ENCODE results near the gene MARCHF9. TPM values are rescaled to one million over a fixed set of nuclear protein-coding genes. Genes with fewer than 3 reads are reported as not detected.
A peak's percentile ranks its signal among the peaks of the same experiment; 100 is the strongest.

Gene MARCHF9
- total and polyA plus RNA-seq, 2 experiments from 2014 or later: 0.18 to 0.97 TPM

DNA sequence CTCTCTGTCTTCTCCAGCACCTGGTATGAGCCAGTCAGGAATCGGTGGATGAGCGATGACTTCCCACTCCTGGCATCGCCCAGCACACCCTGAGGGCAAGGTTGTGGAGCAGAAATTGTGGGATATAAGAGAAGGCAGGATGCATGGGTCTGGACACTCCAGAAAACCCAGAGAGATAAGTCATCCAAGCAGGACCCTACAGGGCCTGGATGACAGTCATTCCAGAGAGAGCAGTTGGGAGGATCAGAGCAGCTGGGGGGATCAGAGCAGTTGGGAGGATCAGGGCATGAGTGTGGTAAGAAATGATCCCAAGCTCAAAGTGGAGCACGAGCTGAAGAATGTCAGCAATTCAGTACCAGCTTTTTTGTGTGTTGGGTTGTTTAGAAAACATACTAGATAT lies 20.3 kb upstream of the MARCHF9 start:
- Histone ChIP-seq H4K20me1 (ENCODE audit: insufficient read depth) (no peaks in the 10 kb centered on the region), H3K4me2 (ENCODE audit: unreplicated experiment) (no peak overlapping the region), H3K4me1 (ENCODE audit: insufficient read depth) (no peaks in the 10 kb centered on the region), H3K9me3 (ENCODE audit: low read depth) (no peaks in the 10 kb centered on the region), H2AFZ (no peak overlapping the region), H3K27me3 (replicated peaks; ENCODE audit: insufficient read depth) (peaks cover 32% of the 10 kb centered on the region), H3K9ac (no peak overlapping the region), H3K36me3 (ENCODE audit: low read depth) (no peaks in the 10 kb centered on the region), H3K79me2 (ENCODE audit: insufficient read depth) (no peaks in the 10 kb centered on the region), H3K9me2 (ENCODE audit: insufficient read depth) (no peaks in the 10 kb centered on the region), H3K4me3 (no peak overlapping the region), H3K27ac (no peak overlapping the region), H3F3A (ENCODE audit: insufficient read depth) (no peaks in the 10 kb centered on the region)
- TF ChIP-seq EZH2phosphoT487 (IDR thresholded peaks at IDR 0.05; ENCODE audit: insufficient read depth, low read depth) (no peak), EZH2 (IDR thresholded peaks at IDR 0.05; ENCODE audit: insufficient read depth, poor library complexity, severe bottlenecking) (no peak)
- DNase-seq: no peak
- in situ Hi-C loops (cut with MboI): no loop called here
- WGBS, 2 experiments (ENCODE audit: low coverage in 1 of 2, low lambda C conversion rate in 2 of 2, missing lambda C conversion rate in 2 of 2): 81 to 93% methylated on average over 4 of the region's 4 CpGs

DNA sequence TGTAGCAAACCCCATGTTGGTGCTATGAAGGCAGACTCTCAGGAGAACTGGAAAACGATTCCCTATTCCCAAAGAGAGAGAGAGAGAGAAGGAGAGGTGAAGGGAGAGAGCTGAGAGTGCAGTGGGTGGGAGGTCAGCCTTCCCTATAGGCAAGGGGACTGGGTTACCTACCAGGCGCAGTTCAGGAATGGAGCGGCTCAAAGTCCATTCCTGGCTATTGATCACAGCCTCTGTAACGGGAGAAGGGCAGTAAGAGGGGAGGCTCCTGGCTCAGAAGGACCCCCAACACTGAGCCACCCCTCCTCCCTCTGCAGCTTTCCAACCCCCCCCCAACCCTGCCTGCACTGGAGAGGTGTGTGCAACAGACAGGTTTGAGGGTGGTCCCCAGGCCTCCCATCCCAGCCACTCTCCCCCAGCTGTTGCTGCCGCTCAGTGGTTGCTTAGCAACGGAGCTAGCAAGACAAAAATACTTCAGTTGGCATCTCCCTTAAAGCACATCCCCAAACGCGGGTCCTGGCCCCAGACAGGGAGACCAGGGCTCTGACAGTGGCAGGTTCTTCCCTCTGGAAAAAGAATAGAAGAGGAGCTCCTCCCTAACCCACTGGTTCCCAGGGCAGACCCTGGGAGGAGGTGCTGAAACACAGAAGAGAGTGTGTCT lies 19.6 kb upstream of the MARCHF9 start:
- WGBS, 2 experiments (ENCODE audit: low coverage in 1 of 2, low lambda C conversion rate in 2 of 2, missing lambda C conversion rate in 2 of 2): 24 to 25% methylated on average over 8 of the region's 8 CpGs
- Histone ChIP-seq H3F3A (ENCODE audit: insufficient read depth) (no peaks in the 10 kb centered on the region), H3K79me2 (ENCODE audit: insufficient read depth) (no peaks in the 10 kb centered on the region), H3K4me1 (ENCODE audit: insufficient read depth) (no peaks in the 10 kb centered on the region), H2AFZ (peak overlapping the region; percentile 55), H3K9me2 (ENCODE audit: insufficient read depth) (no peaks in the 10 kb centered on the region), H3K27me3 (replicated peaks; ENCODE audit: insufficient read depth) (peaks cover 37% of the 10 kb centered on the region), H3K9me3 (ENCODE audit: low read depth) (no peaks in the 10 kb centered on the region), H3K4me3 (peak overlapping the region; percentile 55; the same call in 1 of the 2 replicates), H3K4me2 (ENCODE audit: unreplicated experiment) (peak overlapping the region; percentile 75), H3K36me3 (ENCODE audit: low read depth) (no peaks in the 10 kb centered on the region), H3K9ac (0 out of 2 replicates have a peak overlapping the region, but pooled peaks have one; percentile 10), H3K27ac (no peak overlapping the region), H4K20me1 (ENCODE audit: insufficient read depth) (no peaks in the 10 kb centered on the region)
- peak; percentile 44 for DNase-seq
- in situ Hi-C loops (cut with MboI): no loop called here
- TF ChIP-seq EZH2phosphoT487 (IDR thresholded peaks at IDR 0.05; ENCODE audit: insufficient read depth, low read depth) (no peak), EZH2 (IDR thresholded peaks at IDR 0.05; ENCODE audit: insufficient read depth, poor library complexity, severe bottlenecking) (no peak)

DNA sequence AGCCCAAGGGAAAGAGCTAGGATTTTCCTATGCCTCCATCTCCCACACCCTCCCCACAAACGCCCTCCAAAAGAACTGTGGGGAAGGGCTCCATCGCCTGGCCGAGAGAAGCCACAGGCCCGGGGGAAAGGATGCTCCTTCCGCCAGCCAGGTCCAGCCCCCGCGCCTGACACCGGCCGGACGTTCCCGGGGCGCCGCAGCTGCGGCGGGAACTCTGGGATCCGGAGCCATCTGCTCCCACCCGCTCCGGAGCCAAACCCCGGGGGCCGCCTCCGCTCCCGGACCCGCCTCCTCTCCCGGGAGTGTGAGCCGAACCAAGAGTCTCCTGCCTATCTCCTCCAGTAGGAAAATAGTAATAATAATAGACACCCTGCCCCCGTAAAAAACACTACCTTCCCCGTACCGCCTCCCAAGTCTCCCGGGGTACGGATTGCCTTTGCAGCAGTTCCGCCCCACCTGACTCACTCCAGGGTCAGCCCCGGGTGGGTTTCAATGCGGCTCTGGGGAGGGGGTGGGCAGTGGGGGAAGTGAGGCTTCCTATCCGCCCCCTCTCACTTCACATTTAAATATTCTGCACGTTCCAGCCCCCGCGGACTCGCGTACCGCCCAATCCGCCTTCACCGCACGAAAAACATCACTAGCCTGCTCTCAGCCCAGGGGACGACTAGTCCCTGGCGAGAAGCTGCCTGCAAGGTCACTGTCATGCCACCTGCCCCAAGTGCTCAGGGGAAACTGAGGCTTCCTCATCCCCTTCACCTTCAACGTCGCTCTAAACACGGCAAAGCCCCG lies 18.8 kb upstream of the MARCHF9 start:
- Histone ChIP-seq H3K4me3 (peak overlapping the region; percentile 55), H3K27ac (no peak overlapping the region), H4K20me1 (ENCODE audit: insufficient read depth) (no peaks in the 10 kb centered on the region), H3F3A (ENCODE audit: insufficient read depth) (no peaks in the 10 kb centered on the region), H3K9me2 (ENCODE audit: insufficient read depth) (no peaks in the 10 kb centered on the region), H3K4me1 (ENCODE audit: insufficient read depth) (no peaks in the 10 kb centered on the region), H2AFZ (peak overlapping the region; percentile 55), H3K79me2 (ENCODE audit: insufficient read depth) (no peaks in the 10 kb centered on the region), H3K36me3 (ENCODE audit: low read depth) (no peaks in the 10 kb centered on the region), H3K4me2 (ENCODE audit: unreplicated experiment) (peak overlapping the region; percentile 75), H3K9me3 (ENCODE audit: low read depth) (no peaks in the 10 kb centered on the region), H3K9ac (peak overlapping the region; percentile 10; the same call in 1 of the 2 replicates), H3K27me3 (replicated peaks; ENCODE audit: insufficient read depth) (peaks cover 40% of the 10 kb centered on the region)
- in situ Hi-C loops (cut with MboI): no loop called here
- peak; percentile 57 for DNase-seq
- TF ChIP-seq EZH2 (IDR thresholded peaks at IDR 0.05; ENCODE audit: insufficient read depth, poor library complexity, severe bottlenecking) (no peak), EZH2phosphoT487 (IDR thresholded peaks at IDR 0.05; ENCODE audit: insufficient read depth, low read depth) (no peak)
- 3% methylated on average over 44 to 49 of the region's 49 CpGs for WGBS, 2 experiments (ENCODE audit: low coverage in 1 of 2, low lambda C conversion rate in 2 of 2, missing lambda C conversion rate in 2 of 2)

- in situ Hi-C loops (cut with MboI): no loop called here
- Histone ChIP-seq H3K9me3 (ENCODE audit: low read depth) (no peaks in the 10 kb centered on the region), H3K4me1 (ENCODE audit: insufficient read depth) (no peaks in the 10 kb centered on the region), H3K27me3 (replicated peaks; ENCODE audit: insufficient read depth) (peaks cover 40% of the 10 kb centered on the region), H3K36me3 (ENCODE audit: low read depth) (no peaks in the 10 kb centered on the region), H3K79me2 (ENCODE audit: insufficient read depth) (no peaks in the 10 kb centered on the region), H3K4me3 (no peak overlapping the region), H3K9ac (no peak overlapping the region), H3F3A (ENCODE audit: insufficient read depth) (no peaks in the 10 kb centered on the region), H2AFZ (no peak overlapping the region), H4K20me1 (ENCODE audit: insufficient read depth) (no peaks in the 10 kb centered on the region), H3K9me2 (ENCODE audit: insufficient read depth) (no peaks in the 10 kb centered on the region), H3K4me2 (ENCODE audit: unreplicated experiment) (peak overlapping the region; percentile 75), H3K27ac (no peak overlapping the region)
- TF ChIP-seq EZH2 (IDR thresholded peaks at IDR 0.05; ENCODE audit: insufficient read depth, poor library complexity, severe bottlenecking) (peak; percentile 95), EZH2phosphoT487 (IDR thresholded peaks at IDR 0.05; ENCODE audit: insufficient read depth, low read depth) (peak; percentile 41; the same call in 1 of the 2 replicates)
- peak; percentile 30 for DNase-seq
- 4 to 7% methylated on average over 25 to 29 of the region's 31 CpGs for WGBS, 2 experiments (ENCODE audit: low coverage in 1 of 2, low lambda C conversion rate in 2 of 2, missing lambda C conversion rate in 2 of 2)
These were observed 18.0 kb upstream of the MARCHF9 start for GRCh38 chr12:57736741-57737466.
